Measurements from ENCODE around the gene DAD1. TPM values are rescaled to one million over a fixed set of nuclear protein-coding genes. Genes with fewer than 3 reads are reported as not detected.

DAD1 gene
- polyA plus RNA-seq, 1 donor (not counting 4 experiments of a cell fraction or from before 2014, with no cell fraction given): 351 TPM

DNA sequence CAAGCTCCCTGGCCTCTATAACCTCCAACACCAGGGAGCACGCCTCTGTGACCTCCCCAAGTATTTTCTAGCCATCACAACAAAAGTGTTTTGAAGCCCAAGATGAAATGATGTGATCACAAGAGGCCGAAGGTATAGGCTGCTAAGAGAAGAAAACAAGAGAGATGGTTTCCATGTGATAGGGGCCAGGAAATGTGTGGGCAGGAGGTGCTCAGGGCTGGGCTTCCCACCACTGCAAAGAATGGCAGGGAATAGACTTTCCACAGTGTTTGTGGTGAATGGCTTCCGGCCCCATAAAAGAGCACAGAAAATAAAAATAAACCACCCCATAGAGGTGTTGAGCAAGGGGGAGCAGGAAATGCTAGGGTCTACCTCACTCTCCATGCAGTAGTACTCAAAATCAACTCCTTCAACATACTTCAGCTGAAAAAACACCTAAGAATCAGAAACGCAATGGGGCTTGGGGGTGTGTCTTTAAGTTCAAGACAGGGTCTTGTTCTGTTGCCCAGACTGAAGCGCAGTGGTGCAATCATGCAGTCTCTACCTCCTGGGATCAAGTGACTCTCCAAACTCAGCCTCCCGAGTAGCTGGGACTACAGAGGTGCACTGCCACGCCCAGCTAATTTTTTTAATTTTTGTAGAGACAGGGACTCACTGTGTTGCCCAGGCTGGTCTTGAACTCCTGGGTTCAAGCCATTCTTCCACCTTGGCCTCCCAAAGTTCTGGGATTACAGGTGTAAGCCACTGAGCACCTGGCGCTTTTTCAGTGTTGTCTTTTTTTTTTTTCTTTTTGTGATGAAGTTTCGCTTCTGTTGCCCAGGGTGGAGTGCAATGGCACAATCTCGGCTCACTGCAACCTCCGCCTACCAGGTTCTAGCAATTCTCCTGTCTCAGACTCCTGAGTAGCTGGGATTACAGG, 27.1 kb downstream of the DAD1 start:
- no peak overlapping the region for H3K4me3 ChIP-seq (ENCODE audit: control insufficient read depth in 2 of 3, extremely low read depth in 1 of 3, insufficient read depth in 2 of 3, low read depth in 1 of 3, low read length in 3 of 3)
- DNase-seq (ENCODE audit: low read depth, low spot score) (no peak), FAIRE-seq (no peak)
- H3K36me3 ChIP-seq (ENCODE audit: control insufficient read depth in 2 of 2, extremely low read depth in 1 of 2, insufficient read depth in 2 of 2, low read length in 2 of 2): peaks cover 7 to 11% of the 10 kb centered on the region in 2 experiments
- H3K27me3 ChIP-seq (ENCODE audit: control insufficient read depth, extremely low read depth, insufficient read depth, low read length): no peaks in the 10 kb centered on the region
- TF ChIP-seq, protein P1, sequence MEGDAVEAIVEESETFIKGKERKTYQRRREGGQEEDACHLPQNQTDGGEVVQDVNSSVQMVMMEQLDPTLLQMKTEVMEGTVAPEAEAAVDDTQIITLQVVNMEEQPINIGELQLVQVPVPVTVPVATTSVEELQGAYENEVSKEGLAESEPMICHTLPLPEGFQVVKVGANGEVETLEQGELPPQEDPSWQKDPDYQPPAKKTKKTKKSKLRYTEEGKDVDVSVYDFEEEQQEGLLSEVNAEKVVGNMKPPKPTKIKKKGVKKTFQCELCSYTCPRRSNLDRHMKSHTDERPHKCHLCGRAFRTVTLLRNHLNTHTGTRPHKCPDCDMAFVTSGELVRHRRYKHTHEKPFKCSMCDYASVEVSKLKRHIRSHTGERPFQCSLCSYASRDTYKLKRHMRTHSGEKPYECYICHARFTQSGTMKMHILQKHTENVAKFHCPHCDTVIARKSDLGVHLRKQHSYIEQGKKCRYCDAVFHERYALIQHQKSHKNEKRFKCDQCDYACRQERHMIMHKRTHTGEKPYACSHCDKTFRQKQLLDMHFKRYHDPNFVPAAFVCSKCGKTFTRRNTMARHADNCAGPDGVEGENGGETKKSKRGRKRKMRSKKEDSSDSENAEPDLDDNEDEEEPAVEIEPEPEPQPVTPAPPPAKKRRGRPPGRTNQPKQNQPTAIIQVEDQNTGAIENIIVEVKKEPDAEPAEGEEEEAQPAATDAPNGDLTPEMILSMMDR (optimal IDR thresholded peaks at IDR 0.05 in 1 of 3, IDR thresholded peaks at IDR 0.05 in 1 of 3, conservative IDR thresholded peaks at IDR 0.05 in 1 of 3; ENCODE audit: extremely low read depth in 1 of 3, insufficient read depth in 2 of 3, low read length in 3 of 3): no peak
- TF ChIP-seq EZH2 (IDR thresholded peaks at IDR 0.05; ENCODE audit: low read length): no peak
- H3K4me1 ChIP-seq (ENCODE audit: control insufficient read depth, extremely low read depth, insufficient read depth, low read length): peaks cover 6% of the 10 kb centered on the region
- no peaks in the 10 kb centered on the region for H3K9me1 ChIP-seq (ENCODE audit: control insufficient read depth, extremely low read depth, insufficient read depth, low read length)
- no peak overlapping the region for H2AFZ ChIP-seq (ENCODE audit: control insufficient read depth, low read length)
- H3K9me3 ChIP-seq (ENCODE audit: control insufficient read depth, low read depth, low read length): no peaks in the 10 kb centered on the region
- no peaks in the 10 kb centered on the region for H4K20me1 ChIP-seq (ENCODE audit: control insufficient read depth, extremely low read depth, insufficient read depth, low read length)
- H3K79me2 ChIP-seq (ENCODE audit: control insufficient read depth, insufficient read depth, low read length): no peaks in the 10 kb centered on the region
- H3K9ac ChIP-seq (ENCODE audit: control insufficient read depth, extremely low read depth, insufficient read depth, low read length): no peak overlapping the region
- no peak overlapping the region for H3K27ac ChIP-seq (ENCODE audit: control insufficient read depth, insufficient read depth, low read length)
- dilution Hi-C loops (cut with MboI; ENCODE audit: extremely low pct_ligation_motif_present, low sequenced_read_pairs): no loop called here
- no peak overlapping the region for H3K4me2 ChIP-seq (ENCODE audit: control insufficient read depth, extremely low read depth, insufficient read depth, low read depth, low read length)

DNA sequence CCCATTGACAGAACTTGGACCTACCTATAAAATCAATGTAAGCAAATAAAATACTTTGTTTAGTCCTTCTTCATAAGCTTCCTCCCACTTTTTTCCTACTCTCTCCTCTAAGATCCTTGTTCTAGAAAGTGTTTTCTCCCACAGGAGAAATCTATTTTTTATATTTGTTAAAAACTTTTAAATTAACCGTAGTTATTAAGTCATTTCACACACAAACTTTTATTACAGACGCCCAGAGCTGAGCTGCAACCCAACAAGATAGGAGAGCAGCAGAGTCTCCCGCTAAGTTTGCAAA, 27.7 kb downstream of the DAD1 start:
- no peaks in the 10 kb centered on the region for H3K9me1 ChIP-seq (ENCODE audit: control insufficient read depth, extremely low read depth, insufficient read depth, low read length)
- H3K27ac ChIP-seq (ENCODE audit: control insufficient read depth, insufficient read depth, low read length): no peak overlapping the region
- H3K4me1 ChIP-seq (ENCODE audit: control insufficient read depth, extremely low read depth, insufficient read depth, low read length): peaks cover 12% of the 10 kb centered on the region
- no peak overlapping the region for H3K4me3 ChIP-seq (ENCODE audit: control insufficient read depth in 2 of 3, extremely low read depth in 1 of 3, insufficient read depth in 2 of 3, low read depth in 1 of 3, low read length in 3 of 3)
- dilution Hi-C loops (cut with MboI; ENCODE audit: extremely low pct_ligation_motif_present, low sequenced_read_pairs): no loop called here
- no peak for DNase-seq (ENCODE audit: low read depth, low spot score)
- H3K36me3 ChIP-seq (ENCODE audit: control insufficient read depth in 2 of 2, extremely low read depth in 1 of 2, insufficient read depth in 2 of 2, low read length in 2 of 2): peaks cover 7 to 11% of the 10 kb centered on the region in 2 experiments
- TF ChIP-seq, protein P1 (optimal IDR thresholded peaks at IDR 0.05 in 1 of 3, IDR thresholded peaks at IDR 0.05 in 1 of 3, conservative IDR thresholded peaks at IDR 0.05 in 1 of 3; ENCODE audit: extremely low read depth in 1 of 3, insufficient read depth in 2 of 3, low read length in 3 of 3): no peak
- no peaks in the 10 kb centered on the region for H3K79me2 ChIP-seq (ENCODE audit: control insufficient read depth, insufficient read depth, low read length)
- no peaks in the 10 kb centered on the region for H4K20me1 ChIP-seq (ENCODE audit: control insufficient read depth, extremely low read depth, insufficient read depth, low read length)
- no peaks in the 10 kb centered on the region for H3K27me3 ChIP-seq (ENCODE audit: control insufficient read depth, extremely low read depth, insufficient read depth, low read length)
- FAIRE-seq: no peak
- no peak overlapping the region for H2AFZ ChIP-seq (ENCODE audit: control insufficient read depth, low read length)
- H3K9ac ChIP-seq (ENCODE audit: control insufficient read depth, extremely low read depth, insufficient read depth, low read length): no peak overlapping the region
- no peak overlapping the region for H3K4me2 ChIP-seq (ENCODE audit: control insufficient read depth, extremely low read depth, insufficient read depth, low read depth, low read length)
- no peaks in the 10 kb centered on the region for H3K9me3 ChIP-seq (ENCODE audit: control insufficient read depth, low read depth, low read length)

Data from keratinocyte (primary cell).